ENCODE results near the gene PDE6G.

PDE6G gene

DNA sequence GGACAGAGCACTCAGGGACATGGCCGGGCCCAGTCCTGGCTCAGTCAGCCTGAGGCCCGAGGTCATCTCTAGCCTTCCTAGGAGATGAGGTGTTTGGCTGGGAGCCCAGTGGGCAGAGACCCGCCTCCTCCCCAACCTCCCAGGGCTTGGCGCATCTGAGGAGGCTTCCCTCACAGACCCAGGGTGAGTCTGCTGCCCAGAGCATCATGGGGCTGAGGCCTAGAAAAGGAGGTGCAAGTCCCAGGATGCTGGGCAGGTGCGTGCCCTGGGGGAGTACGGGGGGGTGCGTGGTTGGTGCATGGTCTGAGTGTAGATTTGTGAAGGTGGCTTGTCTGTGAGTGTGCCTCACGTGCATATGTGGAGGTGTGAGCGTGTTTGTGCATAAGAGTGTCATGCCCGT is 4.7 kb downstream of the PDE6G start:
- DNase-seq (ENCODE audit: low read depth in 1 of 2, low spot score in 1 of 2): no peak
- TF ChIP-seq GABPA (IDR thresholded peaks at IDR 0.05; ENCODE audit: low read depth) (no peak), SPI1 (IDR thresholded peaks at IDR 0.05; ENCODE audit: borderline replicate concordance, low read depth) (no peak), POLR2AphosphoS5 (IDR thresholded peaks at IDR 0.05; ENCODE audit: low read depth) (no peak)
- TF ChIP-seq, protein P1, sequence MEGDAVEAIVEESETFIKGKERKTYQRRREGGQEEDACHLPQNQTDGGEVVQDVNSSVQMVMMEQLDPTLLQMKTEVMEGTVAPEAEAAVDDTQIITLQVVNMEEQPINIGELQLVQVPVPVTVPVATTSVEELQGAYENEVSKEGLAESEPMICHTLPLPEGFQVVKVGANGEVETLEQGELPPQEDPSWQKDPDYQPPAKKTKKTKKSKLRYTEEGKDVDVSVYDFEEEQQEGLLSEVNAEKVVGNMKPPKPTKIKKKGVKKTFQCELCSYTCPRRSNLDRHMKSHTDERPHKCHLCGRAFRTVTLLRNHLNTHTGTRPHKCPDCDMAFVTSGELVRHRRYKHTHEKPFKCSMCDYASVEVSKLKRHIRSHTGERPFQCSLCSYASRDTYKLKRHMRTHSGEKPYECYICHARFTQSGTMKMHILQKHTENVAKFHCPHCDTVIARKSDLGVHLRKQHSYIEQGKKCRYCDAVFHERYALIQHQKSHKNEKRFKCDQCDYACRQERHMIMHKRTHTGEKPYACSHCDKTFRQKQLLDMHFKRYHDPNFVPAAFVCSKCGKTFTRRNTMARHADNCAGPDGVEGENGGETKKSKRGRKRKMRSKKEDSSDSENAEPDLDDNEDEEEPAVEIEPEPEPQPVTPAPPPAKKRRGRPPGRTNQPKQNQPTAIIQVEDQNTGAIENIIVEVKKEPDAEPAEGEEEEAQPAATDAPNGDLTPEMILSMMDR (IDR thresholded peaks at IDR 0.05; ENCODE audit: insufficient read depth, low read length): no peak
- TF ChIP-seq, protein P2, sequence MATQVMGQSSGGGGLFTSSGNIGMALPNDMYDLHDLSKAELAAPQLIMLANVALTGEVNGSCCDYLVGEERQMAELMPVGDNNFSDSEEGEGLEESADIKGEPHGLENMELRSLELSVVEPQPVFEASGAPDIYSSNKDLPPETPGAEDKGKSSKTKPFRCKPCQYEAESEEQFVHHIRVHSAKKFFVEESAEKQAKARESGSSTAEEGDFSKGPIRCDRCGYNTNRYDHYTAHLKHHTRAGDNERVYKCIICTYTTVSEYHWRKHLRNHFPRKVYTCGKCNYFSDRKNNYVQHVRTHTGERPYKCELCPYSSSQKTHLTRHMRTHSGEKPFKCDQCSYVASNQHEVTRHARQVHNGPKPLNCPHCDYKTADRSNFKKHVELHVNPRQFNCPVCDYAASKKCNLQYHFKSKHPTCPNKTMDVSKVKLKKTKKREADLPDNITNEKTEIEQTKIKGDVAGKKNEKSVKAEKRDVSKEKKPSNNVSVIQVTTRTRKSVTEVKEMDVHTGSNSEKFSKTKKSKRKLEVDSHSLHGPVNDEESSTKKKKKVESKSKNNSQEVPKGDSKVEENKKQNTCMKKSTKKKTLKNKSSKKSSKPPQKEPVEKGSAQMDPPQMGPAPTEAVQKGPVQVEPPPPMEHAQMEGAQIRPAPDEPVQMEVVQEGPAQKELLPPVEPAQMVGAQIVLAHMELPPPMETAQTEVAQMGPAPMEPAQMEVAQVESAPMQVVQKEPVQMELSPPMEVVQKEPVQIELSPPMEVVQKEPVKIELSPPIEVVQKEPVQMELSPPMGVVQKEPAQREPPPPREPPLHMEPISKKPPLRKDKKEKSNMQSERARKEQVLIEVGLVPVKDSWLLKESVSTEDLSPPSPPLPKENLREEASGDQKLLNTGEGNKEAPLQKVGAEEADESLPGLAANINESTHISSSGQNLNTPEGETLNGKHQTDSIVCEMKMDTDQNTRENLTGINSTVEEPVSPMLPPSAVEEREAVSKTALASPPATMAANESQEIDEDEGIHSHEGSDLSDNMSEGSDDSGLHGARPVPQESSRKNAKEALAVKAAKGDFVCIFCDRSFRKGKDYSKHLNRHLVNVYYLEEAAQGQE (IDR thresholded peaks at IDR 0.05; ENCODE audit: insufficient replicate concordance, low read depth): no peak
- no peaks in the 10 kb centered on the region for H3K27me3 ChIP-seq (ENCODE audit: insufficient read depth, poor library complexity, severe bottlenecking)
- no peak overlapping the region for H3K27ac ChIP-seq (replicated peaks)
- no peak overlapping the region for H3K4me3 ChIP-seq (replicated peaks; ENCODE audit: insufficient read depth, low read length)

- no peak for DNase-seq (ENCODE audit: low read depth in 1 of 2, low spot score in 1 of 2)
- H3K27ac ChIP-seq (replicated peaks): no peak overlapping the region
- no peaks in the 10 kb centered on the region for H3K27me3 ChIP-seq (ENCODE audit: insufficient read depth, poor library complexity, severe bottlenecking)
- TF ChIP-seq, protein P2 (IDR thresholded peaks at IDR 0.05; ENCODE audit: insufficient replicate concordance, low read depth): no peak
- TF ChIP-seq GABPA (IDR thresholded peaks at IDR 0.05; ENCODE audit: low read depth) (no peak), SPI1 (IDR thresholded peaks at IDR 0.05; ENCODE audit: borderline replicate concordance, low read depth) (no peak), POLR2AphosphoS5 (IDR thresholded peaks at IDR 0.05; ENCODE audit: low read depth) (no peak)
- TF ChIP-seq, protein P1 (IDR thresholded peaks at IDR 0.05; ENCODE audit: insufficient read depth, low read length): no peak
- H3K4me3 ChIP-seq (replicated peaks; ENCODE audit: insufficient read depth, low read length): no peak overlapping the region
Observed at GRCh38 chr17:81650951-81651350, 5.4 kb downstream of the PDE6G start.

- H3K4me3 ChIP-seq (replicated peaks; ENCODE audit: insufficient read depth, low read length): no peak overlapping the region
- DNase-seq (ENCODE audit: low read depth in 1 of 2, low spot score in 1 of 2): no peak
- H3K27ac ChIP-seq (replicated peaks): no peak overlapping the region
- no peaks in the 10 kb centered on the region for H3K27me3 ChIP-seq (ENCODE audit: insufficient read depth, poor library complexity, severe bottlenecking)
- TF ChIP-seq, protein P1 (IDR thresholded peaks at IDR 0.05; ENCODE audit: insufficient read depth, low read length): no peak
- TF ChIP-seq, protein P2 (IDR thresholded peaks at IDR 0.05; ENCODE audit: insufficient replicate concordance, low read depth): no peak
- TF ChIP-seq GABPA (IDR thresholded peaks at IDR 0.05; ENCODE audit: low read depth) (no peak), SPI1 (IDR thresholded peaks at IDR 0.05; ENCODE audit: borderline replicate concordance, low read depth) (no peak), POLR2AphosphoS5 (IDR thresholded peaks at IDR 0.05; ENCODE audit: low read depth) (no peak)
Observed at GRCh38 chr17:81648707-81649085, 7.6 kb downstream of the PDE6G start.

All from HL-60 (cell line).